Lung (tissue), 12 donors: ENCODE results near the gene MAL. TPM values are rescaled to one million over a fixed set of nuclear protein-coding genes. Genes with fewer than 3 reads are reported as not detected.

Experiments
- ATAC-seq: fragments of 200-7000 bp; cut with Tn5 transposase; one replicate; pipeline ENCODE4 v1.9.1; 2020; ENCODE audit warnings: moderate number of reproducible peaks; ENCODE audit not compliant: insufficient read depth, low FRiP score
- DNase-seq, 3 donors: peaks; one replicate each; pipeline ENCODE4 v3.0.0-alpha.2; 2013 to 2017
- H3K27ac ChIP-seq, 2 donors: one replicate each; pipeline ENCODE4 v1.5.1; 2013; ENCODE audit warnings: mild to moderate bottlenecking in 2 of 2, moderate library complexity in 2 of 2, control low read depth in 1 of 2, inconsistent platforms in 1 of 2, low read depth in 1 of 2, low read length in 1 of 2
- H3K27me3 ChIP-seq, 3 donors: one replicate each; pipeline ENCODE4 v1.5.1; 2013; ENCODE audit warnings: low read length in 2 of 3; ENCODE audit not compliant: control insufficient read depth in 3 of 3, insufficient read depth in 3 of 3
- H3K36me3 ChIP-seq, 4 donors: one replicate each; pipeline ENCODE4 v1.5.1; 2013; ENCODE audit warnings: low read length in 4 of 4, mild to moderate bottlenecking in 1 of 4, moderate library complexity in 1 of 4; ENCODE audit not compliant: control insufficient read depth in 4 of 4, insufficient read depth in 4 of 4
- H3K4me1 ChIP-seq, 5 donors: one replicate each; pipeline ENCODE4 v1.5.1; 2013; ENCODE audit warnings: low read length in 5 of 5, mild to moderate bottlenecking in 2 of 5, moderate library complexity in 1 of 5; ENCODE audit not compliant: control insufficient read depth in 5 of 5, insufficient read depth in 5 of 5
- H3K4me3 ChIP-seq: one replicate; pipeline ENCODE4 v1.5.1; 2013; ENCODE audit warnings: mild to moderate bottlenecking, control low read depth, moderate library complexity
- H3K9ac ChIP-seq, 2 donors: one replicate each; pipeline ENCODE4 v1.5.1; 2013; ENCODE audit warnings: low read length in 2 of 2, control low read depth in 1 of 2; ENCODE audit not compliant: insufficient read depth in 1 of 2
- H3K9me3 ChIP-seq, 4 donors: one replicate each; pipeline ENCODE4 v1.5.1; 2013; ENCODE audit warnings: low read length in 3 of 4, mild to moderate bottlenecking in 1 of 4, moderate library complexity in 1 of 4; ENCODE audit not compliant: control insufficient read depth in 4 of 4, insufficient read depth in 3 of 4
- WGBS, 2 donors: extraction: QIAGEN DNeasy Blood & Tissue Kit; methylation state at CpG; one replicate each; pipeline ENCODE4 v1.1.7; 2013; 5-methylcytosine and 5-hydroxymethylcytosine counted together
- polyA plus RNA-seq, 2 donors: library from polyadenylated mRNA; stranded (reverse); fragments of 200-250 nt; gene quantifications; one replicate each; pipeline ENCODE4 v1.2.1, GENCODE V29; 2013
- total RNA-seq, 2 donors: library from RNA; depleted of rRNA in 1 of 2; stranded (reverse); fragments of >200 nt in 1 of 2; gene quantifications; one replicate each; pipeline ENCODE4 v1.2.1, GENCODE V29; 2014 to 2021
- TF ChIP-seq, protein P1 (sequence below): IDR thresholded peaks from 2 replicates; pipeline ENCODE4 v1.5.1; 2012; ENCODE audit warnings: mild to moderate bottlenecking; ENCODE audit errors: control extremely low read depth, extremely low read depth
- donor health status: control.
- donor health status: control.
- donor health status: Bipolar disorder and iron deficiency.
- donor health status: healthy.
- donor health status: DM: yes; HTN: yes; CAD: no.

The MAL gene
- total and polyA plus RNA-seq, 4 donors: 1.3 to 19.0 (median 10.5) TPM

DNA sequence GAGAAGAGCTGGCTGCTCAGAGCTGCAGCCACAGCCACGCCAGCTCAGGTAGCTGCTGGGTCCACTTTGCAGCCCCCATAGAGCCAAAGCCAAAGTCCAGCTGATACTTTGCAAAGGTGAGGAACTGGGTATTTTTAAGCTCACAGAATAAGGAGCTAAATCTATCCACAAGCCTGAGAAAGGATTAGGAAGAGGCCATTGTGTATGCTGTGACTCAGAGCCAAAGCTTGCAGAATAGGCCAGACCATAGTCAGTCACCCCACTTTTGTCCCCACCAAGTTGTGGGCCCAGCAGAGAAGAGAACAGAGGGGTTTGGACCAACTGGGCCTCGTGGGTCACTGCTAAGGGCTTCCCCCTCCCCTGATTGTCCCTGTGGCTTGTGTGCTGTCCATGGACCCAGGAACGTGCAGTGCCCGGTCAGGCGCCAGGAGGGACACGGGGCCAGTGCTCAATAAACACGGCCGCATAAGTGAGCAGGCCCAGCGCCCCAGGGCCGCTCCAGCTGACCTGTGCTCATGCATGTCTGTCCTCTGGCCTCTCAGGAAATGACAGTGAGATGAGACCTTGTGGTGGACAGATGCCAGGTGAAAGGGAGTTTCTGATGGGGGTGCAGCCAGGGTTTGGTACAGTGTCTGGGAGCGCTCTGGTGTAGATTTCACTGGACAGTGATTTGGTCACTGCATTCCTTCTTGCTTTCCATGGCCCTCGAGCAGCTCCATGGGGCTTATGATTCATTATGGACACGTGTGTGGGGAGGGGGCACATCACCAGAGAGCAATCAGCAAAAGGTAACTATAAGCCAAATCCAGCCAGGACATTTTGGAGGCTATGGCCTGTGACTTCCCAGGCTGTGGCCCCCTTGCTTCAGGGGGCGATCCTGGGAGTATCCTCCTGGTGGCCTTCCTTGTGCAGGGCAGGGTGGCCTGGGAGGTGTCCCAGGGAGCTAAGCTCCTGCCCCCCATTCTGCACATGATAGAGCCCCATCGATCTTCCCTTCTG lies 31.3 kb downstream of the MAL start:
- Histone ChIP-seq H3K36me3 (no peaks in the 10 kb centered on the region), H3K9ac (no peak overlapping the region), H3K4me3 (no peak overlapping the region), H3K4me1 (no peaks in the 10 kb centered on the region), H3K27me3 (no peaks in the 10 kb centered on the region), H3K27ac (no peak overlapping the region), H3K9me3 (peaks cover 0 to 2% (median 0%) of the 10 kb centered on the region in 4 donors)
- WGBS, 2 donors: 80 to 87% methylated on average over 15 of the region's 15 CpGs
- TF ChIP-seq, protein P1, sequence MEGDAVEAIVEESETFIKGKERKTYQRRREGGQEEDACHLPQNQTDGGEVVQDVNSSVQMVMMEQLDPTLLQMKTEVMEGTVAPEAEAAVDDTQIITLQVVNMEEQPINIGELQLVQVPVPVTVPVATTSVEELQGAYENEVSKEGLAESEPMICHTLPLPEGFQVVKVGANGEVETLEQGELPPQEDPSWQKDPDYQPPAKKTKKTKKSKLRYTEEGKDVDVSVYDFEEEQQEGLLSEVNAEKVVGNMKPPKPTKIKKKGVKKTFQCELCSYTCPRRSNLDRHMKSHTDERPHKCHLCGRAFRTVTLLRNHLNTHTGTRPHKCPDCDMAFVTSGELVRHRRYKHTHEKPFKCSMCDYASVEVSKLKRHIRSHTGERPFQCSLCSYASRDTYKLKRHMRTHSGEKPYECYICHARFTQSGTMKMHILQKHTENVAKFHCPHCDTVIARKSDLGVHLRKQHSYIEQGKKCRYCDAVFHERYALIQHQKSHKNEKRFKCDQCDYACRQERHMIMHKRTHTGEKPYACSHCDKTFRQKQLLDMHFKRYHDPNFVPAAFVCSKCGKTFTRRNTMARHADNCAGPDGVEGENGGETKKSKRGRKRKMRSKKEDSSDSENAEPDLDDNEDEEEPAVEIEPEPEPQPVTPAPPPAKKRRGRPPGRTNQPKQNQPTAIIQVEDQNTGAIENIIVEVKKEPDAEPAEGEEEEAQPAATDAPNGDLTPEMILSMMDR: no peak
- no peak for DNase-seq
- ATAC-seq: no peak

DNA sequence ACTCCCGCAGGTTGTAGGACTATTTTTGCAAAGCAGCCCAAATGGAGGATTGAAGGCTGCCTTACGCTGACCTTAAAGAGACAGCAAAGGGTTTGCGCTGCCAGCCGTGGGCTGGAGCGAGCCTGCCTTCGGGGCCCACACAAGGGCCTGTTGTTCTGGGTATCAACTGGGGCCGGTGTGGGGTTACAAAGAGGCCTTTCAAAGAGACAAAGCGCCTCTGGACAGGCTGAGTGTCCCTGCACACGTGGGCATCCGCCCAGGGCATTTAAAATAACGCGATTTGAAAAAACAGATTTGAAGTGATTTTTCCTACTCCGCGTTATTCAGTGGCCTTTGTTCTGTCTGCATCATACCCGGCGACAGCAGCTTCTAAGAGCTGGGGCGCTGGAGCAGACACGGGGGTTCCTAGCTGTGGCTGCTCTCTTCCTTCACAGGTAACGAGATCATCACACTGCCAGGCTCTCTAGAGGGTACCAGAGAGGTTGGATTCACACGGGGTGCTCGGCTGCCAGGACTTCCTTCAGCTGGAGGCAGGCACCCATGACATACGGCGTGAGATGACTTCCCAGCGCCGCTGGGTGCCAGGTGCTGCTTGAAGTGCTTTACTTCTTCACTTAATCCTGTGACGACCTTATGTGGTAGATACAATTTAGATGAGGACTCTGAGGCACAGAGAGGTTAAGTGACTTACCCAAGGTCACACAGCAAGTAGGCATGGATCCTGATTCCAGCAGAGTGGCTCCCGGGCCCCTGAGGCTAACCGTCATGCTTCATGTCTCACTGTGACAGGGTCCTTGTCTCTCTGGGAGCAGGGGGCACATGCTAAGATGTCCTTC lies 32.2 kb downstream of the MAL start:
- 84 to 89% methylated on average over 28 of the region's 28 CpGs for WGBS, 2 donors
- DNase-seq (peak in 1 of 3 donors; percentile 37), ATAC-seq (no peak)
- Histone ChIP-seq H3K36me3 (no peaks in the 10 kb centered on the region), H3K9ac (no peak overlapping the region), H3K27ac (no peak overlapping the region), H3K4me3 (no peak overlapping the region), H3K4me1 (no peaks in the 10 kb centered on the region), H3K27me3 (no peaks in the 10 kb centered on the region), H3K9me3 (no peaks in the 10 kb centered on the region)
- TF ChIP-seq, protein P1: no peak

DNA sequence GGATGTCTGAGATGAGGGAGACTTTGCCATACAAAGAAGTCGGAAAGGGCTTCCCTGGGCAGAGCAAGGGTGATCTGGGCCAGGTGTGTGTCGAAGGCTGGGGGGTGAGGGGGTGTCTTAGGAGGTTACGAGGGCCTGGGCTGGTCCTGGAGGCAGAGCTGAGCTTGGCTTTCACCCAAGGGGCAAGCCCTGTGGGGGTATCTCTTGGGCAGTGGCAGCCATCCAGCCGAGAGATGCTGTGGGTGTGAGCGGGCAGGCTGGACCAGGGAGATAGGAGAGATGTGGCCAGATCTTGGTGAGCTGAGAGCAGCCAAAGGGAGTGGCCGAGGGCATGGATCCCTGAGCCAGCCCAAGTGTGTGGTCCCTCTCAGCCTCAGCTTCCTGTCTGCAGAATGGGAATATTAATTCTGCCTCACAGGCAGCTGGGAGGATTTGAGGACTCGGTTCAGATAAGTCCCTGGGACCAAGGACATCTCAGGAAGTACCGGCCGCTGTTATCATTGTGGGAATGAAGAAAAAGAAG lies 33.0 kb downstream of the MAL start:
- H3K27me3 ChIP-seq: no peaks in the 10 kb centered on the region
- TF ChIP-seq, protein P1: no peak
- H3K4me1 ChIP-seq: no peaks in the 10 kb centered on the region
- no peak overlapping the region for H3K27ac ChIP-seq
- no peaks in the 10 kb centered on the region for H3K9me3 ChIP-seq
- no peak for DNase-seq
- H3K36me3 ChIP-seq: no peaks in the 10 kb centered on the region
- no peak overlapping the region for H3K4me3 ChIP-seq
- no peak overlapping the region for H3K9ac ChIP-seq
- no peak for ATAC-seq
- 81 to 90% methylated on average over 9 of the region's 9 CpGs for WGBS, 2 donors
